HEK293 (cell line): ENCODE results near the gene TRIM65.
A peak's percentile ranks its signal among the peaks of the same experiment; 100 is the strongest.

Source experiments
- BCL11A ChIP-seq: fragments of 450-650 bp; formaldehyde crosslinking; IDR thresholded peaks from 2 replicates; pipeline ENCODE4 v1.5.1; 2016; ENCODE audit warnings: low read depth, missing biosample characterization, missing genetic modification characterization
- GLIS1 ChIP-seq: fragments of 450-650 bp; formaldehyde crosslinking; IDR thresholded peaks from 2 replicates; pipeline ENCODE4 v1.5.1; 2016; ENCODE audit warnings: missing biosample characterization, missing genetic modification characterization
- KLF1 ChIP-seq: fragments of 450-650 bp; formaldehyde crosslinking; IDR thresholded peaks from 2 replicates; pipeline ENCODE4 v1.5.1; 2016; ENCODE audit warnings: missing biosample characterization, missing genetic modification characterization
- KLF8 ChIP-seq: fragments of 450-650 bp; formaldehyde crosslinking; IDR thresholded peaks from 2 replicates; pipeline ENCODE4 v1.5.1; 2016; ENCODE audit warnings: missing biosample characterization, missing genetic modification characterization
- MZF1 ChIP-seq: fragments of 450-650 bp; formaldehyde crosslinking; IDR thresholded peaks from 2 replicates; pipeline ENCODE4 v1.5.1; 2017; ENCODE audit warnings: missing biosample characterization, missing genetic modification characterization, borderline replicate concordance
- SP2 ChIP-seq: fragments of 450-650 bp; formaldehyde crosslinking; IDR thresholded peaks from 2 replicates; pipeline ENCODE4 v1.5.1; 2016; ENCODE audit warnings: missing biosample characterization, missing genetic modification characterization
- ZBTB11 ChIP-seq: fragments of 450-650 bp; formaldehyde crosslinking; conservative IDR thresholded peaks from 2 replicates; pipeline ENCODE4 v1.5.1; 2016; ENCODE audit warnings: low read depth, missing biosample characterization, missing genetic modification characterization
- ZBTB17 ChIP-seq: fragments of 450-650 bp; formaldehyde crosslinking; IDR thresholded peaks from 2 replicates; pipeline ENCODE4 v1.5.1; 2016; ENCODE audit warnings: missing biosample characterization, missing genetic modification characterization
- ZBTB48 ChIP-seq: fragments of 450-650 bp; formaldehyde crosslinking; IDR thresholded peaks from 2 replicates; pipeline ENCODE4 v1.5.1; 2016; ENCODE audit warnings: missing biosample characterization, missing genetic modification characterization
- ZBTB7A ChIP-seq: fragments of 450-650 bp; formaldehyde crosslinking; IDR thresholded peaks from 2 replicates; pipeline ENCODE4 v1.5.1; 2016; ENCODE audit warnings: low read depth, missing biosample characterization, missing genetic modification characterization
- ZFHX2 ChIP-seq: fragments of 450-650 bp; formaldehyde crosslinking; conservative IDR thresholded peaks from 2 replicates; pipeline ENCODE4 v1.5.1; 2016; ENCODE audit warnings: missing biosample characterization, missing genetic modification characterization
- ZNF112 ChIP-seq: fragments of 450-650 bp; formaldehyde crosslinking; IDR thresholded peaks from 2 replicates; pipeline ENCODE4 v1.5.0; 2017; ENCODE audit warnings: missing biosample characterization, missing genetic modification characterization
- ZNF16 ChIP-seq: fragments of 450-650 bp; formaldehyde crosslinking; IDR thresholded peaks from 2 replicates; pipeline ENCODE4 v1.5.1; 2016; ENCODE audit warnings: low read depth, missing biosample characterization, missing genetic modification characterization
- ZNF24 ChIP-seq: fragments of 450-650 bp; formaldehyde crosslinking; IDR thresholded peaks from 2 replicates; pipeline ENCODE4 v1.5.1; 2016; ENCODE audit warnings: missing biosample characterization, missing genetic modification characterization
- ZNF266 ChIP-seq: fragments of 450-650 bp; formaldehyde crosslinking; IDR thresholded peaks from 2 replicates; pipeline ENCODE4 v1.5.1; 2016; ENCODE audit warnings: missing biosample characterization, missing genetic modification characterization, low read depth
- ZNF529 ChIP-seq: fragments of 450-650 bp; formaldehyde crosslinking; IDR thresholded peaks from 2 replicates; pipeline ENCODE4 v1.5.1; 2017; ENCODE audit warnings: missing genetic modification characterization, missing biosample characterization; ENCODE audit not compliant: insufficient replicate concordance
- ZNF530 ChIP-seq: fragments of 450-650 bp; formaldehyde crosslinking; IDR thresholded peaks from 2 replicates; pipeline ENCODE4 v1.5.1; 2016; ENCODE audit warnings: low read depth, missing biosample characterization, missing genetic modification characterization
- ZNF560 ChIP-seq: fragments of 450-650 bp; formaldehyde crosslinking; IDR thresholded peaks from 2 replicates; pipeline ENCODE4 v1.5.1; 2017; ENCODE audit warnings: missing biosample characterization, missing genetic modification characterization, borderline replicate concordance
- ZNF621 ChIP-seq: fragments of 450-650 bp; formaldehyde crosslinking; IDR thresholded peaks from 2 replicates; pipeline ENCODE4 v1.5.1; 2017; ENCODE audit warnings: missing biosample characterization, missing genetic modification characterization
- ZNF707 ChIP-seq: fragments of 450-650 bp; formaldehyde crosslinking; IDR thresholded peaks from 2 replicates; pipeline ENCODE4 v1.5.1; 2016; ENCODE audit warnings: missing biosample characterization, missing genetic modification characterization
- ZNF76 ChIP-seq: fragments of 450-650 bp; formaldehyde crosslinking; IDR thresholded peaks from 2 replicates; pipeline ENCODE4; 2016; ENCODE audit warnings: low read depth, missing biosample characterization, missing genetic modification characterization, borderline replicate concordance
- ZSCAN30 ChIP-seq: fragments of 450-650 bp; IDR thresholded peaks from 2 replicates; pipeline ENCODE4 v1.5.1; 2018; ENCODE audit warnings: missing biosample characterization, mild to moderate bottlenecking, missing genetic modification characterization, moderate library complexity
- TF ChIP-seq, protein P1 (sequence below): fragments of 450-650 bp; formaldehyde crosslinking; IDR thresholded peaks from 2 replicates; pipeline ENCODE4 v1.5.1; 2016; ENCODE audit warnings: missing biosample characterization, missing genetic modification characterization
- TF ChIP-seq, protein P2 (sequence below): fragments of 450-650 bp; formaldehyde crosslinking; IDR thresholded peaks from 2 replicates; pipeline ENCODE4 v1.5.1; 2016; ENCODE audit warnings: missing biosample characterization, missing genetic modification characterization
- TF ChIP-seq, protein P3 (sequence below): fragments of 450-650 bp; formaldehyde crosslinking; IDR thresholded peaks from 2 replicates; pipeline ENCODE4 v1.5.1; 2016; ENCODE audit warnings: missing biosample characterization, missing genetic modification characterization

Gene TRIM65

GRCh38 chr17:75855310-75856061 is 41.3 kb downstream of the TRIM65 start, which contains the start of gene WBP2 (continued):
- TF ChIP-seq, protein P1, sequence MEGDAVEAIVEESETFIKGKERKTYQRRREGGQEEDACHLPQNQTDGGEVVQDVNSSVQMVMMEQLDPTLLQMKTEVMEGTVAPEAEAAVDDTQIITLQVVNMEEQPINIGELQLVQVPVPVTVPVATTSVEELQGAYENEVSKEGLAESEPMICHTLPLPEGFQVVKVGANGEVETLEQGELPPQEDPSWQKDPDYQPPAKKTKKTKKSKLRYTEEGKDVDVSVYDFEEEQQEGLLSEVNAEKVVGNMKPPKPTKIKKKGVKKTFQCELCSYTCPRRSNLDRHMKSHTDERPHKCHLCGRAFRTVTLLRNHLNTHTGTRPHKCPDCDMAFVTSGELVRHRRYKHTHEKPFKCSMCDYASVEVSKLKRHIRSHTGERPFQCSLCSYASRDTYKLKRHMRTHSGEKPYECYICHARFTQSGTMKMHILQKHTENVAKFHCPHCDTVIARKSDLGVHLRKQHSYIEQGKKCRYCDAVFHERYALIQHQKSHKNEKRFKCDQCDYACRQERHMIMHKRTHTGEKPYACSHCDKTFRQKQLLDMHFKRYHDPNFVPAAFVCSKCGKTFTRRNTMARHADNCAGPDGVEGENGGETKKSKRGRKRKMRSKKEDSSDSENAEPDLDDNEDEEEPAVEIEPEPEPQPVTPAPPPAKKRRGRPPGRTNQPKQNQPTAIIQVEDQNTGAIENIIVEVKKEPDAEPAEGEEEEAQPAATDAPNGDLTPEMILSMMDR = peak; percentile 96
- TF ChIP-seq ZNF621 (tag by site-specific recombination) (no peak), KLF1 (peak; percentile 61), ZBTB11 (tag by site-specific recombination) (peak; percentile 88), ZNF76 (peak; percentile 99), ZSCAN30 (tag by site-specific recombination) (0 out of 2 replicates have a peak, but pooled peaks have one; percentile 55), ZNF530 (tag by site-specific recombination) (no peak), KLF8 (peak; percentile 66), SP2 (tag by site-specific recombination) (peak; percentile 90), ZNF266 (tag by site-specific recombination) (0 out of 2 replicates have a peak, but pooled peaks have one; percentile 18), ZNF560 (tag by site-specific recombination) (no peak), ZNF529 (tag by site-specific recombination) (no peak), ZNF112 (tag by site-specific recombination) (no peak), ZBTB17 (peak; percentile 100), MZF1 (0 out of 2 replicates have a peak, but pooled peaks have one; percentile 16), ZNF16 (tag by site-specific recombination) (no peak), BCL11A (no peak), ZBTB7A (peak; percentile 46; the same call in 1 of the 2 replicates), GLIS1 (tag by site-specific recombination) (peak; percentile 67), ZFHX2 (tag by site-specific recombination) (peak; percentile 81), ZNF24 (tag by site-specific recombination) (peak; percentile 76; the same call in 1 of the 2 replicates), ZBTB48 (tag by site-specific recombination) (peak; percentile 93), ZNF707 (tag by site-specific recombination) (no peak)
- TF ChIP-seq, protein P2, sequence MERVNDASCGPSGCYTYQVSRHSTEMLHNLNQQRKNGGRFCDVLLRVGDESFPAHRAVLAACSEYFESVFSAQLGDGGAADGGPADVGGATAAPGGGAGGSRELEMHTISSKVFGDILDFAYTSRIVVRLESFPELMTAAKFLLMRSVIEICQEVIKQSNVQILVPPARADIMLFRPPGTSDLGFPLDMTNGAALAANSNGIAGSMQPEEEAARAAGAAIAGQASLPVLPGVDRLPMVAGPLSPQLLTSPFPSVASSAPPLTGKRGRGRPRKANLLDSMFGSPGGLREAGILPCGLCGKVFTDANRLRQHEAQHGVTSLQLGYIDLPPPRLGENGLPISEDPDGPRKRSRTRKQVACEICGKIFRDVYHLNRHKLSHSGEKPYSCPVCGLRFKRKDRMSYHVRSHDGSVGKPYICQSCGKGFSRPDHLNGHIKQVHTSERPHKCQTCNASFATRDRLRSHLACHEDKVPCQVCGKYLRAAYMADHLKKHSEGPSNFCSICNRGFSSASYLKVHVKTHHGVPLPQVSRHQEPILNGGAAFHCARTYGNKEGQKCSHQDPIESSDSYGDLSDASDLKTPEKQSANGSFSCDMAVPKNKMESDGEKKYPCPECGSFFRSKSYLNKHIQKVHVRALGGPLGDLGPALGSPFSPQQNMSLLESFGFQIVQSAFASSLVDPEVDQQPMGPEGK (tag by site-specific recombination) = peak; percentile 87
- TF ChIP-seq, protein P3, sequence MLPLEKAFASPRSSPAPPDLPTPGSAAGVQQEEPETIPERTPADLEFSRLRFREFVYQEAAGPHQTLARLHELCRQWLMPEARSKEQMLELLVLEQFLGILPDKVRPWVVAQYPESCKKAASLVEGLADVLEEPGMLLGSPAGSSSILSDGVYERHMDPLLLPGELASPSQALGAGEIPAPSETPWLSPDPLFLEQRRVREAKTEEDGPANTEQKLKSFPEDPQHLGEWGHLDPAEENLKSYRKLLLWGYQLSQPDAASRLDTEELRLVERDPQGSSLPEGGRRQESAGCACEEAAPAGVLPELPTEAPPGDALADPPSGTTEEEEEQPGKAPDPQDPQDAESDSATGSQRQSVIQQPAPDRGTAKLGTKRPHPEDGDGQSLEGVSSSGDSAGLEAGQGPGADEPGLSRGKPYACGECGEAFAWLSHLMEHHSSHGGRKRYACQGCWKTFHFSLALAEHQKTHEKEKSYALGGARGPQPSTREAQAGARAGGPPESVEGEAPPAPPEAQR (tag by site-specific recombination) = 0 out of 2 replicates have a peak, but pooled peaks have one; percentile 42
